ENCODE results near the gene SPANXN2.

DNA sequence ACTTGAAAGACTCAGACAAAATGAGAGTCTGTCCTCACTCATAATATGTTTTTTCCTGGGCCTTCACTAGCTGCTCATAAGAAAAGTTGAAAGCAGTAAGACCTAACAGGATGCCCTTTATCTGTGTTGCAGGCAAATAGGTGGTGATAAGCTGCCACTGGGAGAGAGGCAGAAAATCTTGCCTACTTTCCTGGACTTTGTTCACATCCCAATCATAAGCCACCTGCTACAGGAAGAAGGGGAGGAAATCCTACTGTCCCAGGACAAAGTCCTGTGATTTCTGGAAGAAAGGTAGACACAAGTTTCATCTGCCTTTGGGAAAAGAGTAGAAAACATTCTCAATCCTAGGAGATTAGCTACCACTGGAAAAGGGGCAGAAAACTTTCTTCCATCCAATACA, 13.3 kb upstream of the SPANXN2 start:
- TF ChIP-seq, protein P1, sequence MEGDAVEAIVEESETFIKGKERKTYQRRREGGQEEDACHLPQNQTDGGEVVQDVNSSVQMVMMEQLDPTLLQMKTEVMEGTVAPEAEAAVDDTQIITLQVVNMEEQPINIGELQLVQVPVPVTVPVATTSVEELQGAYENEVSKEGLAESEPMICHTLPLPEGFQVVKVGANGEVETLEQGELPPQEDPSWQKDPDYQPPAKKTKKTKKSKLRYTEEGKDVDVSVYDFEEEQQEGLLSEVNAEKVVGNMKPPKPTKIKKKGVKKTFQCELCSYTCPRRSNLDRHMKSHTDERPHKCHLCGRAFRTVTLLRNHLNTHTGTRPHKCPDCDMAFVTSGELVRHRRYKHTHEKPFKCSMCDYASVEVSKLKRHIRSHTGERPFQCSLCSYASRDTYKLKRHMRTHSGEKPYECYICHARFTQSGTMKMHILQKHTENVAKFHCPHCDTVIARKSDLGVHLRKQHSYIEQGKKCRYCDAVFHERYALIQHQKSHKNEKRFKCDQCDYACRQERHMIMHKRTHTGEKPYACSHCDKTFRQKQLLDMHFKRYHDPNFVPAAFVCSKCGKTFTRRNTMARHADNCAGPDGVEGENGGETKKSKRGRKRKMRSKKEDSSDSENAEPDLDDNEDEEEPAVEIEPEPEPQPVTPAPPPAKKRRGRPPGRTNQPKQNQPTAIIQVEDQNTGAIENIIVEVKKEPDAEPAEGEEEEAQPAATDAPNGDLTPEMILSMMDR (IDR thresholded peaks at IDR 0.05), result no peak
- TF ChIP-seq POLR2AphosphoS5 (IDR thresholded peaks at IDR 0.05; ENCODE audit: insufficient read depth in 1 of 2, low read depth in 1 of 2) (no peak), POLR2A (IDR thresholded peaks at IDR 0.05) (no peak)

Data from vagina (tissue), 2 donors.